Measurements from ENCODE around the gene TRIOBP. TPM values are rescaled to one million over a fixed set of nuclear protein-coding genes. Genes with fewer than 3 reads are reported as not detected.
A peak's percentile ranks its signal among the peaks of the same experiment; 100 is the strongest.

The TRIOBP gene
- total and polyA plus RNA-seq, 2 of the 4 experiments (the other 2 are of a cell fraction) = 46.4 to 69.8 TPM

DNA sequence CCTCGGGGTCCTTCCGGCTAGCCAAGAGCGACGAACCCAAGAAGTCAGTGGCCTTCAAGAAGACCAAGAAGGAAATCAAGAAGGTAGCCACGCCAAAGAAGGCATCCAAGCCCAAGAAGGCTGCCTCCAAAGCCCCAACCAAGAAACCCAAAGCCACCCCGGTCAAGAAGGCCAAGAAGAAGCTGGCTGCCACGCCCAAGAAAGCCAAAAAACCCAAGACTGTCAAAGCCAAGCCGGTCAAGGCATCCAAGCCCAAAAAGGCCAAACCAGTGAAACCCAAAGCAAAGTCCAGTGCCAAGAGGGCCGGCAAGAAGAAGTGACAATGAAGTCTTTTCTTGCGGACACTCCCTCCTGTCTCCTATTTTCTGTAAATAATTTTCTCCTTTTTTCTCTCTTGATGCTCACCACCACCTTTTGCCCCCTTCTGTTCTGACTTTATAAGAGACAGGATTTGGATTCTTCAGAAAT, 109.0 kb downstream of the TRIOBP start:
- Histone ChIP-seq H3K14ac (replicated peaks; ENCODE audit: low read depth, low read length) (peak overlapping the region; percentile 57), H3K4me2 (ENCODE audit: low read depth, low read length) (peak overlapping the region; percentile 91), H3K56ac (ENCODE audit: extremely low read depth, insufficient read depth, low read length) (no peak overlapping the region), H3K4ac (ENCODE audit: low read depth, low read length) (peak overlapping the region; percentile 81), H4K8ac (ENCODE audit: low read depth in 2 of 2, low read length in 2 of 2) (peak overlapping the region; percentile 77 to 94; a peak in 2 of 4 replicates), H4K91ac (ENCODE audit: insufficient read depth, low read depth, low read length) (peak overlapping the region; percentile 79), H3K4me3 (ENCODE audit: insufficient read depth, low read depth, low read length) (peak overlapping the region; percentile 52), H3K79me1 (ENCODE audit: low read depth in 1 of 2, low read length in 2 of 2) (peaks cover 11 to 44% of the 10 kb centered on the region in 2 experiments; a peak in 3 of 4 replicates), H3K4me1 (ENCODE audit: control insufficient read depth, insufficient read depth, low read length) (peaks cover 12% of the 10 kb centered on the region), H4K5ac (ENCODE audit: low read depth, low read length) (peak overlapping the region; percentile 77), H3K9ac (ENCODE audit: low read depth, low read length) (peak overlapping the region; percentile 71; the same call in 1 of the 2 replicates), H3K9me3 (ENCODE audit: control insufficient read depth, insufficient read depth, low read length) (no peaks in the 10 kb centered on the region), H2AFZ (replicated peaks; ENCODE audit: low read length, poor library complexity) (peak overlapping the region; percentile 88), H3K9me1 (ENCODE audit: insufficient read depth, low read length) (peaks cover 5% of the 10 kb centered on the region; the same call in 1 of the 2 replicates), H2BK120ac (ENCODE audit: low read depth, low read length) (peak overlapping the region; percentile 20; the same call in 1 of the 2 replicates), H3K23ac (ENCODE audit: low read depth, low read length) (peak overlapping the region; percentile 93), H2BK5ac (ENCODE audit: low read depth, low read length, poor library complexity, severe bottlenecking) (peak overlapping the region; percentile 39), H2AK9ac (replicated peaks; ENCODE audit: low read depth, low read length, poor library complexity) (peak overlapping the region; percentile 86), H3K36me3 (ENCODE audit: control insufficient read depth, insufficient read depth, low read length) (no peaks in the 10 kb centered on the region), H2BK15ac (ENCODE audit: low read depth, low read length) (peak overlapping the region; percentile 6; the same call in 1 of the 3 replicates), H2AK5ac (ENCODE audit: low read depth, low read length) (peak overlapping the region; percentile 76), H3K27me3 (ENCODE audit: control insufficient read depth, insufficient read depth, low read length) (no peaks in the 10 kb centered on the region), H4K20me1 (ENCODE audit: insufficient read depth, low read length) (peaks cover 8% of the 10 kb centered on the region; the same call in 1 of the 2 replicates), H3K27ac (ENCODE audit: insufficient read depth, low read length) (peak overlapping the region; percentile 68; the same call in 1 of the 2 replicates), H3K18ac (ENCODE audit: low read depth, low read length) (no peak overlapping the region), H2BK20ac (ENCODE audit: low read depth, low read length) (no peak overlapping the region)
- DNase-seq = no peak
- ChIA-PET CTCF (no interaction called here), POLR2A (ENCODE audit: unreplicated experiment) (interaction anchor here (0.6 kb wide), 1 partner anchor 479 kb away, joined by 5 read pairs; no protein-coding TSS in a partner anchor)
- TF ChIP-seq CHD1 (IDR thresholded peaks at IDR 0.05; ENCODE audit: low read depth, low read length) = no peak
- TF ChIP-seq RAD21 (IDR thresholded peaks at IDR 0.05; ENCODE audit: low read length) = no peak
- TF ChIP-seq RFX5 (IDR thresholded peaks at IDR 0.05; ENCODE audit: low read depth, low read length) = no peak
- no peak for TF ChIP-seq MAZ (IDR thresholded peaks at IDR 0.05; ENCODE audit: borderline replicate concordance, low read depth, low read length)
- no peak for TF ChIP-seq RCOR1 (IDR thresholded peaks at IDR 0.05; ENCODE audit: insufficient replicate concordance, low read length)
- no peak for TF ChIP-seq SMC3 (IDR thresholded peaks at IDR 0.05; ENCODE audit: low read depth, low read length)
- TF ChIP-seq FOS (IDR thresholded peaks at IDR 0.05; ENCODE audit: low read depth, low read length) = no peak
- TF ChIP-seq USF2 (IDR thresholded peaks at IDR 0.05; ENCODE audit: low read depth, low read length) = no peak
- TF ChIP-seq MAFK (IDR thresholded peaks at IDR 0.05; ENCODE audit: low read depth, low read length) = no peak
- no peak for TF ChIP-seq CEBPB (IDR thresholded peaks at IDR 0.05; ENCODE audit: low read depth, low read length)
- TF ChIP-seq POLR2A (IDR thresholded peaks at IDR 0.05; ENCODE audit: low read depth, low read length) = no peak
- no TSS peak for BruUV-seq (replicated peaks)
- WGBS, 2 experiments (ENCODE audit: extremely low coverage in 2 of 2, insufficient read length in 1 of 2) = 37% methylated on average over 2 of the region's 10 CpGs; no CpG with 5 or more reads in 1 of the 2 experiments
- in situ Hi-C loops (cut with MboI; ENCODE audit: low sequenced_read_pairs) (no loop called here), dilution Hi-C loops (cut with HindIII; ENCODE audit: low sequenced_read_pairs, unreplicated experiment) (no loop called here), intact Hi-C loops (cut with micrococcal nuclease) (loop anchor here (5.0 kb wide), 1 partner anchor 36 kb away; the partner anchor contains the start of gene ANKRD54)
- ATAC-seq (ENCODE audit: low read depth) = no peak

All from IMR-90 (cell line).